ENCODE results near the gene PDZD2.

Gene PDZD2

GRCh38 chr5:31957151-31957550 lies 318.2 kb downstream of the PDZD2 start:
- TF ChIP-seq EZH2phosphoT487 (IDR thresholded peaks at IDR 0.05; ENCODE audit: borderline replicate concordance) (no peak), CTCF (conservative IDR thresholded peaks at IDR 0.05; ENCODE audit: low read length) (no peak)
- Histone ChIP-seq H3K4me3 (ENCODE audit: low read length, poor library complexity, severe bottlenecking) (no peak overlapping the region), H3K4me1 (ENCODE audit: insufficient read depth, low read length, poor library complexity, severe bottlenecking) (no peaks in the 10 kb centered on the region), H3K27me3 (ENCODE audit: insufficient read depth, low read length, poor library complexity, severe bottlenecking) (no peaks in the 10 kb centered on the region), H3K36me3 (ENCODE audit: insufficient read depth, low read length) (no peaks in the 10 kb centered on the region), H2AFZ (ENCODE audit: low read length) (no peak overlapping the region), H3K9me3 (ENCODE audit: insufficient read depth, low read depth, low read length) (no peaks in the 10 kb centered on the region), H3F3A (ENCODE audit: low read depth) (no peaks in the 10 kb centered on the region), H3K4me2 (ENCODE audit: low read depth, low read length, poor library complexity, severe bottlenecking) (no peak overlapping the region), H4K20me1 (ENCODE audit: insufficient read depth, low read length, poor library complexity, severe bottlenecking) (no peaks in the 10 kb centered on the region), H3K9me2 (replicated peaks; ENCODE audit: low read depth, low read length) (no peaks in the 10 kb centered on the region), H3K79me2 (ENCODE audit: insufficient read depth, low read length) (no peaks in the 10 kb centered on the region), H3K9ac (ENCODE audit: low read depth, low read length, poor library complexity, severe bottlenecking) (no peak overlapping the region)

GRCh38 chr5:31962351-31962751 lies 323.4 kb downstream of the PDZD2 start:
- no peak overlapping the region for H3K4me3 ChIP-seq (ENCODE audit: low read length, poor library complexity, severe bottlenecking)
- H3K9ac ChIP-seq (ENCODE audit: low read depth, low read length, poor library complexity, severe bottlenecking): no peak overlapping the region
- H4K20me1 ChIP-seq (ENCODE audit: insufficient read depth, low read length, poor library complexity, severe bottlenecking): no peaks in the 10 kb centered on the region
- H3K4me1 ChIP-seq (ENCODE audit: insufficient read depth, low read length, poor library complexity, severe bottlenecking): peaks cover 8% of the 10 kb centered on the region
- H2AFZ ChIP-seq (ENCODE audit: low read length): no peak overlapping the region
- no peaks in the 10 kb centered on the region for H3K27me3 ChIP-seq (ENCODE audit: insufficient read depth, low read length, poor library complexity, severe bottlenecking)
- no peaks in the 10 kb centered on the region for H3K79me2 ChIP-seq (ENCODE audit: insufficient read depth, low read length)
- no peaks in the 10 kb centered on the region for H3K9me3 ChIP-seq (ENCODE audit: insufficient read depth, low read depth, low read length)
- H3K9me2 ChIP-seq (replicated peaks; ENCODE audit: low read depth, low read length): no peaks in the 10 kb centered on the region
- H3K4me2 ChIP-seq (ENCODE audit: low read depth, low read length, poor library complexity, severe bottlenecking): no peak overlapping the region
- TF ChIP-seq EZH2phosphoT487 (IDR thresholded peaks at IDR 0.05; ENCODE audit: borderline replicate concordance) (no peak), CTCF (conservative IDR thresholded peaks at IDR 0.05; ENCODE audit: low read length) (no peak)
- no peaks in the 10 kb centered on the region for H3F3A ChIP-seq (ENCODE audit: low read depth)
- no peaks in the 10 kb centered on the region for H3K36me3 ChIP-seq (ENCODE audit: insufficient read depth, low read length)

- peak overlapping the region; percentile 48; the same call in 1 of the 2 replicates for H2AFZ ChIP-seq (ENCODE audit: low read length)
- no peak overlapping the region for H3K4me3 ChIP-seq (ENCODE audit: low read length, poor library complexity, severe bottlenecking)
- H4K20me1 ChIP-seq (ENCODE audit: insufficient read depth, low read length, poor library complexity, severe bottlenecking): no peaks in the 10 kb centered on the region
- no peaks in the 10 kb centered on the region for H3K9me2 ChIP-seq (replicated peaks; ENCODE audit: low read depth, low read length)
- no peak for TF ChIP-seq CTCF (conservative IDR thresholded peaks at IDR 0.05; ENCODE audit: low read length)
- TF ChIP-seq EZH2phosphoT487 (IDR thresholded peaks at IDR 0.05; ENCODE audit: borderline replicate concordance): no peak
- H3K9ac ChIP-seq (ENCODE audit: low read depth, low read length, poor library complexity, severe bottlenecking): no peak overlapping the region
- no peaks in the 10 kb centered on the region for H3K79me2 ChIP-seq (ENCODE audit: insufficient read depth, low read length)
- H3K9me3 ChIP-seq (ENCODE audit: insufficient read depth, low read depth, low read length): no peaks in the 10 kb centered on the region
- no peaks in the 10 kb centered on the region for H3K36me3 ChIP-seq (ENCODE audit: insufficient read depth, low read length)
- peaks cover 8% of the 10 kb centered on the region for H3K4me1 ChIP-seq (ENCODE audit: insufficient read depth, low read length, poor library complexity, severe bottlenecking)
- H3F3A ChIP-seq (ENCODE audit: low read depth): no peaks in the 10 kb centered on the region
- H3K27me3 ChIP-seq (ENCODE audit: insufficient read depth, low read length, poor library complexity, severe bottlenecking): no peaks in the 10 kb centered on the region
- no peak overlapping the region for H3K4me2 ChIP-seq (ENCODE audit: low read depth, low read length, poor library complexity, severe bottlenecking)
Observed at GRCh38 chr5:31962871-31963307, 324.0 kb downstream of the PDZD2 start.

Measured in Loucy (cell line).